Inferior parietal cortex (tissue), 1 donor: ENCODE results near the gene PRKACA.
"Not testable (repeated sequence)": the region's sequence is repeated elsewhere in the genome, so short reads cannot be mapped to it uniquely, and the experiment has no call there.

Experiments used
- DNase-seq: peaks from one replicate; pipeline ENCODE4 v3.0.0-alpha.2; 2016; ENCODE audit errors: extremely low spot score

Gene PRKACA

GRCh38 chr19:14147797-14148605 is 30.4 kb upstream of the PRKACA start:
- peak; percentile 66 for DNase-seq

GRCh38 chr19:14146789-14147216 is 29.2 kb upstream of the PRKACA start:
- peak; percentile 46 for DNase-seq

- not testable (repeated sequence) for DNase-seq
Observed at GRCh38 chr19:14146169-14146568, 28.6 kb upstream of the PRKACA start.

- no peak for DNase-seq
Observed at GRCh38 chr19:14145381-14145780, 27.8 kb upstream of the PRKACA start.

GRCh38 chr19:14142262-14143190 is 25.0 kb upstream of the PRKACA start:
- DNase-seq = no peak

GRCh38 chr19:14141041-14141440 is 23.5 kb upstream of the PRKACA start:
- no peak for DNase-seq

- DNase-seq = no peak
Observed at GRCh38 chr19:14139944-14140343, 22.4 kb upstream of the PRKACA start.

GRCh38 chr19:14138576-14139265 is 21.2 kb upstream of the PRKACA start:
- DNase-seq = peak; percentile 32

- DNase-seq = peak; percentile 99
Observed at GRCh38 chr19:14136509-14137281, 19.1 kb upstream of the PRKACA start, which contains the start of gene ASF1B. ASF1B (minus strand) TSS chr19:14136589; CDS start chr19:14136456, 133 bp downstream.

- no peak for DNase-seq
Observed at GRCh38 chr19:14135985-14136508, 18.5 kb upstream of the PRKACA start.

- DNase-seq = no peak
Observed at GRCh38 chr19:14135355-14135754, 17.8 kb upstream of the PRKACA start.

- DNase-seq = no peak
Observed at GRCh38 chr19:14127929-14128509, 10.5 kb upstream of the PRKACA start.

GRCh38 chr19:14127176-14127575 is 9.6 kb upstream of the PRKACA start:
- no peak for DNase-seq

- DNase-seq = no peak
Observed at GRCh38 chr19:14122924-14123323, 5.4 kb upstream of the PRKACA start.

GRCh38 chr19:14120497-14120780 is 2.9 kb upstream of the PRKACA start:
- no peak for DNase-seq

GRCh38 chr19:14119644-14120496 is 2.3 kb upstream of the PRKACA start:
- no peak for DNase-seq

GRCh38 chr19:14119146-14119545 is 1.6 kb upstream of the PRKACA start:
- no peak for DNase-seq

- DNase-seq = peak; percentile 66
Observed at GRCh38 chr19:14118165-14119051, 846 bp upstream of the PRKACA start.
